Parathyroid adenoma (tissue), 2 donors: ENCODE results near the gene GRM7.

Source experiments
- H2AFZ ChIP-seq: fragments of 300-600 bp; sonication (generic); one replicate; pipeline ENCODE4 v1.7.0; 2017; ENCODE audit warnings: antibody characterized with exemption, mild to moderate bottlenecking
- H3K27ac ChIP-seq: fragments of 300-600 bp; sonication (generic); one replicate; pipeline ENCODE4 v1.7.0; 2017
- H3K27me3 ChIP-seq: fragments of 300-600 bp; sonication (generic); one replicate; pipeline ENCODE4 v1.7.0; 2017; ENCODE audit warnings: low read length; ENCODE audit not compliant: control insufficient read depth, insufficient read depth
- H3K36me3 ChIP-seq: fragments of 300-600 bp; sonication (generic); one replicate; pipeline ENCODE4 v1.7.0; 2017; ENCODE audit warnings: low read length; ENCODE audit not compliant: control insufficient read depth, insufficient read depth
- H3K4me1 ChIP-seq: fragments of 300-600 bp; sonication (generic); one replicate; pipeline ENCODE4 v1.7.0; 2017; ENCODE audit warnings: control low read depth
- H3K4me2 ChIP-seq: fragments of 300-600 bp; sonication (generic); one replicate; pipeline ENCODE4 v1.7.0; 2017; ENCODE audit warnings: low read length
- H3K4me3 ChIP-seq: fragments of 300-600 bp; sonication (generic); one replicate; pipeline ENCODE4 v1.7.0; 2017; ENCODE audit warnings: low read depth, low read length
- H3K79me2 ChIP-seq: fragments of 300-600 bp; sonication (generic); one replicate; pipeline ENCODE4 v1.7.0; 2017; ENCODE audit warnings: control low read depth
- H3K9ac ChIP-seq: fragments of 300-600 bp; sonication (generic); one replicate; pipeline ENCODE4 v1.7.0; 2017; ENCODE audit warnings: mild to moderate bottlenecking
- H3K9me3 ChIP-seq: fragments of 300-600 bp; sonication (generic); one replicate; pipeline ENCODE4 v1.7.0; 2017; ENCODE audit warnings: low read length; ENCODE audit not compliant: control insufficient read depth
- CTCF ChIP-seq: fragments of 300-600 bp; sonication (generic); IDR thresholded peaks from one replicate; pipeline ENCODE4 v1.7.0; 2017; ENCODE audit warnings: antibody characterized with exemption, mild to moderate bottlenecking
- donor health status: primary hyperparathyroidism.

GRM7 gene

GRCh38 chr3:6854184-6854583 is 6.7 kb upstream of the GRM7 start:
- no peak overlapping the region for H3K9ac ChIP-seq
- H3K79me2 ChIP-seq: no peaks in the 10 kb centered on the region
- H3K27me3 ChIP-seq: no peaks in the 10 kb centered on the region
- H3K4me2 ChIP-seq: no peak overlapping the region
- H3K27ac ChIP-seq: no peak overlapping the region
- no peaks in the 10 kb centered on the region for H3K4me1 ChIP-seq
- no peak overlapping the region for H2AFZ ChIP-seq
- H3K4me3 ChIP-seq: no peak overlapping the region
- no peaks in the 10 kb centered on the region for H3K9me3 ChIP-seq
- no peak for TF ChIP-seq CTCF
- H3K36me3 ChIP-seq: no peaks in the 10 kb centered on the region

- H3K27me3 ChIP-seq: no peaks in the 10 kb centered on the region
- H3K79me2 ChIP-seq: no peaks in the 10 kb centered on the region
- TF ChIP-seq CTCF: no peak
- H3K9me3 ChIP-seq: no peaks in the 10 kb centered on the region
- H3K27ac ChIP-seq: no peak overlapping the region
- no peaks in the 10 kb centered on the region for H3K4me1 ChIP-seq
- no peak overlapping the region for H3K4me2 ChIP-seq
- no peak overlapping the region for H3K9ac ChIP-seq
- H2AFZ ChIP-seq: no peak overlapping the region
- no peak overlapping the region for H3K4me3 ChIP-seq
- H3K36me3 ChIP-seq: no peaks in the 10 kb centered on the region
Observed at GRCh38 chr3:6857510-6857909, 3.4 kb upstream of the GRM7 start.

GRCh38 chr3:6860149-6860953 is 564 bp upstream of the GRM7 start:
- TF ChIP-seq CTCF: no peak
- Histone ChIP-seq H3K9me3 (no peaks in the 10 kb centered on the region), H3K4me1 (no peaks in the 10 kb centered on the region), H3K4me3 (peak overlapping the region; percentile 23), H2AFZ (no peak overlapping the region), H3K4me2 (peak overlapping the region; percentile 68), H3K27ac (no peak overlapping the region), H3K36me3 (no peaks in the 10 kb centered on the region), H3K79me2 (no peaks in the 10 kb centered on the region), H3K27me3 (no peaks in the 10 kb centered on the region), H3K9ac (no peak overlapping the region)

GRCh38 chr3:6861625-6862000 is 698 bp downstream of the GRM7 start:
- Histone ChIP-seq H3K9me3 (no peaks in the 10 kb centered on the region), H3K4me1 (no peaks in the 10 kb centered on the region), H3K27ac (no peak overlapping the region), H3K4me2 (peak overlapping the region; percentile 68), H3K79me2 (no peaks in the 10 kb centered on the region), H3K9ac (no peak overlapping the region), H3K4me3 (peak overlapping the region; percentile 23), H2AFZ (no peak overlapping the region), H3K36me3 (no peaks in the 10 kb centered on the region), H3K27me3 (no peaks in the 10 kb centered on the region)
- TF ChIP-seq CTCF: no peak
